IMR-90 (cell line): ENCODE measurements around the gene SLC25A25.

Experiments
- BHLHE40 ChIP-seq: fragments of 150-350 bp; IDR thresholded peaks from 2 replicates; pipeline ENCODE4 v1.6.1; 2016; ENCODE audit warnings: mild to moderate bottlenecking, low read depth, low read length
- CHD1 ChIP-seq: IDR thresholded peaks from 2 replicates; pipeline ENCODE4 v1.6.1; 2012; ENCODE audit warnings: low read depth, low read length, improper control_type of control experiment
- ELK1 ChIP-seq: fragments of 150-350 bp; IDR thresholded peaks from 2 replicates; pipeline ENCODE4 v1.6.1; 2016; ENCODE audit warnings: low read depth, mild to moderate bottlenecking, low read length, moderate library complexity, borderline replicate concordance
- MAFK ChIP-seq: IDR thresholded peaks from 2 replicates; pipeline ENCODE4 v1.6.1; 2012; ENCODE audit warnings: low read depth, low read length, improper control_type of control experiment
- MAZ ChIP-seq: IDR thresholded peaks from 2 replicates; pipeline ENCODE4 v1.6.1; 2012; ENCODE audit warnings: low read depth, mild to moderate bottlenecking, low read length, improper control_type of control experiment, moderate library complexity, borderline replicate concordance
- MXI1 ChIP-seq: IDR thresholded peaks from 2 replicates; pipeline ENCODE4 v1.6.1; 2012; ENCODE audit warnings: low read depth, mild to moderate bottlenecking, low read length, moderate library complexity, borderline replicate concordance
- NFE2L2 ChIP-seq: fragments of 150-350 bp; IDR thresholded peaks from 2 replicates; pipeline ENCODE4 v1.6.1; 2016; ENCODE audit warnings: low read depth, mild to moderate bottlenecking, low read length
- POLR2A ChIP-seq: IDR thresholded peaks from 2 replicates; pipeline ENCODE4 v1.6.1; 2012; ENCODE audit warnings: mild to moderate bottlenecking, low read depth, low read length
- RAD21 ChIP-seq: IDR thresholded peaks from 2 replicates; pipeline ENCODE4 v1.6.1; 2012; ENCODE audit warnings: low read length, improper control_type of control experiment
- RCOR1 ChIP-seq: IDR thresholded peaks from 2 replicates; pipeline ENCODE4 v1.6.1; 2012; ENCODE audit warnings: mild to moderate bottlenecking, low read length, improper control_type of control experiment; ENCODE audit not compliant: insufficient replicate concordance
- RFX5 ChIP-seq: IDR thresholded peaks from 2 replicates; pipeline ENCODE4 v1.8.0; 2012; ENCODE audit warnings: low read depth, mild to moderate bottlenecking, low read length, moderate library complexity
- USF2 ChIP-seq: fragments of 150-350 bp; IDR thresholded peaks from 2 replicates; pipeline ENCODE4 v1.6.1; 2017; ENCODE audit warnings: mild to moderate bottlenecking, antibody characterized with exemption, low read length, low read depth
- TF ChIP-seq, protein P1 (sequence below): conservative IDR thresholded peaks from 2 replicates; pipeline ENCODE4 v1.5.1; 2012; ENCODE audit warnings: mild to moderate bottlenecking, low read depth, low read length, improper control_type of control experiment

DNA sequence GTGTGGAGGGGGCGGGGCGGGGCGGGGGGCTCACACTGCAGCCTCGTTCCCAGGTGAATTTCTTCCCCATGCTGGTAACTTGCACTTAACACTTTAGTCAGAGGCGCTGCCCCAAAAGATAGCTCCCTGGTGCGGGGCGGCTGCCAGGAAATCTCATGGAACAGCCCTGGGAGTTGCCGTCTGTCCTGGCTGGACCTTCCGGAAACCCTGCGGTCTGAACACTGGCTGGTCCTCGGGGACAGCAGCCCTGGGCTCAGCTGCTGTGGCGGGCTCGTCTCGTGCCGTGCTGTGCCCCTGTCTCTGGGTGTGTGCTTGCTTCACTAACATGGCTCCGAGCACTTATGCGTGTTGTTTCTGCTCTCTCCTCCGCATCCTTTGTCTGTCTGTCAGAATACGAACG lies 33.7 kb downstream of the SLC25A25 start:
- TF ChIP-seq POLR2A, result no peak
- TF ChIP-seq, protein P1, sequence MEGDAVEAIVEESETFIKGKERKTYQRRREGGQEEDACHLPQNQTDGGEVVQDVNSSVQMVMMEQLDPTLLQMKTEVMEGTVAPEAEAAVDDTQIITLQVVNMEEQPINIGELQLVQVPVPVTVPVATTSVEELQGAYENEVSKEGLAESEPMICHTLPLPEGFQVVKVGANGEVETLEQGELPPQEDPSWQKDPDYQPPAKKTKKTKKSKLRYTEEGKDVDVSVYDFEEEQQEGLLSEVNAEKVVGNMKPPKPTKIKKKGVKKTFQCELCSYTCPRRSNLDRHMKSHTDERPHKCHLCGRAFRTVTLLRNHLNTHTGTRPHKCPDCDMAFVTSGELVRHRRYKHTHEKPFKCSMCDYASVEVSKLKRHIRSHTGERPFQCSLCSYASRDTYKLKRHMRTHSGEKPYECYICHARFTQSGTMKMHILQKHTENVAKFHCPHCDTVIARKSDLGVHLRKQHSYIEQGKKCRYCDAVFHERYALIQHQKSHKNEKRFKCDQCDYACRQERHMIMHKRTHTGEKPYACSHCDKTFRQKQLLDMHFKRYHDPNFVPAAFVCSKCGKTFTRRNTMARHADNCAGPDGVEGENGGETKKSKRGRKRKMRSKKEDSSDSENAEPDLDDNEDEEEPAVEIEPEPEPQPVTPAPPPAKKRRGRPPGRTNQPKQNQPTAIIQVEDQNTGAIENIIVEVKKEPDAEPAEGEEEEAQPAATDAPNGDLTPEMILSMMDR, result no peak
- TF ChIP-seq RAD21, result no peak
- no peak for TF ChIP-seq CHD1
- no peak for TF ChIP-seq USF2
- no peak for TF ChIP-seq MAZ
- no peak for TF ChIP-seq ELK1
- no peak for TF ChIP-seq RFX5
- TF ChIP-seq RCOR1, result no peak
- TF ChIP-seq NFE2L2, result no peak
- TF ChIP-seq BHLHE40, result no peak
- TF ChIP-seq MXI1, result no peak
- TF ChIP-seq MAFK, result no peak
